HS-5 (cell line): ENCODE measurements around the gene RLN3.
"Not testable (repeated sequence)": the region's sequence is repeated elsewhere in the genome, so short reads cannot be mapped to it uniquely, and the experiment has no call there.

Experiments used
- DNase-seq: peaks from one replicate; pipeline ENCODE4 v3.0.0-alpha.2; 2012; ENCODE audit warnings: low read depth

Gene RLN3

DNA sequence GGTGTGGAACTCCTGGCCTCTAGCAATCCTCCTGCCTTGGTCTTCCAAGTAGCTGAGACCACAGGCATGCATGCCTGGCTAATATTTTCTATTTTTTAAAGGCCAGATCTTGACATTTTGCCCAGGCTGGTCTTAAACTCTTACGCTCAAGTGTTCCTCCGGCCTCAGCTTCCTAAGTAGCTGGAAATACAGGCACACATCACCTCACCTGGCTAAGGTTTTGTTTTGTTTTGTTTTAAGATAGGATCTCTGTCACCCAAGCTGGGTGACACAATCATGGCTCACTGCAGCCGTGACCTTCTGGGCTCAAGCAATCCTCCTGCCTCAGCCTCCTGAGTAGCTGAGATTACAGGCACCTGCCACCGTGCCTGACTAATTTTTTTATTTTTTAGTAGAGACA lies 5.5 kb upstream of the RLN3 start:
- DNase-seq = no peak

DNA sequence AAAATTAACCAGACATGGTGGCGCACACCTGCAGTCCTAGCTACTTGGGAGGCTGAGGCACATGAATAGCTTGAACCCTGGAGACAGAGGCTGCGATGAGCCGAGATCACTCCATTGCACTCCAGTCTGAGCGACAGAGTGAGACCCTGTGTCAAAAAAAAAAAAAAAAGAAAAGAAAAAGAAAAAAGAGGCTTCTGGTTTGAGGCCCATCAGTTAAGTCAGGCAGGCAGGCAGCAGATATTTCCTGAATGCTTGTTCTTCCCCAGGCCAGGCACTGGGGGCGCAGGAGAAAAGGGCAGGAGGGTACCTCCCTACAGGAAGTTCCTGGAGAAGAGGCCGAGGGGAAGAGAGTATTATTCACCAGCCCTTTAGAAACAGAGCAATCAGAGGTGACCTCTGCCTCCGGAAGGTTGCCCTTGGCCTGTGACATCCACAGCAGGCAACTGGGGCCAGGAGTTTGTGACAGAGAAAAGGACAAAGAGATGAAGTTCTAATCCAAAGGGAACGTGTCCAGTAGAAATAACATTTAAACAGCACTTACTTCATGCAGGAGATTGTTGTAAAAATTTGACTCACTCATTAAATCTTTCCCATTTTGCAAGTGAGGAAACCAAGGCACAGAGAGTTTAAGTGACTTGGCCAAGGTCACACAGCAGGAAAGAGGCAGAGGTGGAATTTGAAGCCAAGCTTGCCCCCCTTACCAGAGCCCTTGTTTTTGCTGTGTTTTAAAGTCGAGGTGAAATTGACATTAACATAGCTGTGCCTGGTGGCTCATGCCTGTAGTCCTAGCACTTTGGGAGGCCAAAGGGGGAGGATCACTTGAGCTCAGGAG lies 4.3 kb upstream of the RLN3 start:
- DNase-seq = no peak

DNA sequence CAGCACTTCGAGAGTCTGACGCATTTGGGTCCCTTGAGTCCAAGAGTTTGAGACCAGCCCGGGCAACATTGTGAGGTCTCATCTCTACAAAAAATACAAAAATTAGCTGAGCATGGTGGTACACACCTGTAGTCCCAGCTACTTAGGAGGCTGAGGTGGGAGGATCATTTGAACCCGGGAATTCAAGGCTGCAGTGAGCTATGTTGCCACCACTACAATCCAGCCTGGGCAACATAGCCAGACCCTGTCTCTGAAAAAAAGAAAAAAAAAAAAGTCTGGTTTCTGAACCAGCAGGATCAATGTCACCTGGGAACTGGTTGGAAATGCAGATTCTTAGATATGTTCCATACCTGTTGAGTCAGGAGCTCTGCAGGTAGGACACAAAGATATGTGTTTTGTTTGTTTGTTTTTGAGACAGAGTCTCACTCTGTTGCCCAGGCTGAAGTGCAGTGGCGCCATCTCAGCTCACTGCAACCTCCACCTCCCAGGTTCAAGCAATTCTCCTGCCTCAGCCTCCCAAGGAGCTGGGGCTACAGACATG lies 1.2 kb upstream of the RLN3 start:
- not testable (repeated sequence) for DNase-seq

DNA sequence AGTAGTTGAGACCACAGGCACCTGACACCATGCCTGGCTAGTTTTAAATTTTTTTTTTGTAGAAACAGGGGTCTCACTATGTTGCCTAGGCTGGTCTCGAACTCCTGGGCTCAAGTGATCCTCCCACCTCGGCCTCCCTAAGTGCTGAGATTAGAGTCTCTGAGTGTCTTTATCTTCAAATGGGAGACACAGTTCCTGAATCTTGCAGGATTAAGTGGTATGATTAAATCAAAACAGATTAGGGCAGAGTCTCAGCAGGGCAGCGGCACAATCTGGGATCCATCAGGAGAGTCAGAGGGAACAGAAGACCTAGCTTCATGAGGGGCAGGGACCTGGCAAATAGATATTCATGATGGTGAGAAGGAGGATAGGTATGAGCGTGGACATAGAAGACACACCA lies 953 bp downstream of the RLN3 start:
- DNase-seq = no peak

DNA sequence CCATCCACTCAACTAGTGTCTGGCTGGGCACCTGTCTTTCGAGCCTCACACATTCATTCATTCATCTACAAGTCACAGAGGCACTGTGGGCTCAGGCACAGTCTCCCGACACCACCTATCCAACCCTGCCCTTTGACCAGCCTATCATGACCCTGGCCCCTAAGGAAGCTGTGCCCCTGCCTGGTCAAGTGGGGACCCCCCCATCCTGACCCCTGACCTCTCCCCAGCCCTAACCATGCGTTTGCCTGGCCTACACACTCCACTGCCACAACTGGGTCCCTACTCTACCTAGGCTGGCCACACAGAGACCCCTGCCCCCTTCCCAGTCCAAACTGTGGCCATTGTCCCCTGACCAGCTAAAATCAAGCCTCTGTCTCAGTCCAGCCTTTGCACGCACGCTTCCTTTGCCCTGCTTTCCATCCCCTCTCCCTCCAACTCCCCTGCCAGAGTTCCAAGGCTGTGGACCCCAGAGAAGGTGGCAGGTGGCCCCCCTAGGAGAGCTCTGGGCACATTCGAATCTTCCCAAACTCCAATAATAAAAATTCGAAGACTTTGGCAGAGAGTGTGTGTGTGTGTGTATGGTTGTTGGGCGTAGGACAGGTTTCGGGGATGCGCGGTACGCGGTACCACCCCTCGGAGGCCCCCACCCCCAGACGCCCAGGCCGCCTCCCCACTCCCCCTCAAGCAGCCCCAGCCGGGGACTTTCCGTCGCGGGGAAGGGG lies 3.2 kb downstream of the RLN3 start:
- DNase-seq = no peak

DNA sequence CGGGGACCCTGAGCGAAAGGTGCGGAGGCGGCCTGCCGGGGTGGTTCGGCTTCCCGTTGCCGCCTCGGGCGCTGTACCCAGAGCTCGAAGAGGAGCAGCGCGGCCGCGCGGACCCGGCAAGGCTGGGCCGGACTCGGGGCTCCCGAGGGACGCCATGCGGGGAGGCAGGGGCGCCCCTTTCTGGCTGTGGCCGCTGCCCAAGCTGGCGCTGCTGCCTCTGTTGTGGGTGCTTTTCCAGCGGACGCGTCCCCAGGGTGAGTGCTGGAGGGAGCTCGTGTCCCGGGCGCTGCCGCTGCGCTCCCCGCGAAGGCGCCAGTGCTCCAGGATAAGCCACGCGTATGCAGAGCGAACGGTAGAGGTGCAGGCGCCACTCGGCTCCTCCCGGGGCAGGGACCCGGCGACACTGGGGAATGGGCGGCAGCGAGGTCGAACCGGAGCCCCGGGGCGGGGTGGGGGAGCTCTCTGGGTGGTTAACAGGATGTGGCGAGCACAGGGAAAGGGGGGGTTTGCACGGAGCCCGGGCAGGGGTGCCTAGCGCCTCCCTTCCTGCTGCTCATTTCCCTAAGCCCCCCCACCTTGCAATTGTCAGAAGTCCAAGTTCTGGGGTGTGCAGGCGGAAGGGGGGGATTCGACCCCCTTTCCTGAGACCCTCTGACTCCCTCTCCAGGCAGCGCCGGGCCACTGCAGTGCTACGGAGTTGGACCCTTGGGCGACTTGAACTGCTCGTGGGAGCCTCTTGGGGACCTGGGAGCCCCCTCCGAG lies 4.0 kb downstream of the RLN3 start, which contains the start of gene IL27RA:
TSS of gene IL27RA (plus strand) at position 44 of the 762 bp plus-strand sequence. CDS start at position 155, 111 bp downstream.
- DNase-seq = peak; percentile 31

DNA sequence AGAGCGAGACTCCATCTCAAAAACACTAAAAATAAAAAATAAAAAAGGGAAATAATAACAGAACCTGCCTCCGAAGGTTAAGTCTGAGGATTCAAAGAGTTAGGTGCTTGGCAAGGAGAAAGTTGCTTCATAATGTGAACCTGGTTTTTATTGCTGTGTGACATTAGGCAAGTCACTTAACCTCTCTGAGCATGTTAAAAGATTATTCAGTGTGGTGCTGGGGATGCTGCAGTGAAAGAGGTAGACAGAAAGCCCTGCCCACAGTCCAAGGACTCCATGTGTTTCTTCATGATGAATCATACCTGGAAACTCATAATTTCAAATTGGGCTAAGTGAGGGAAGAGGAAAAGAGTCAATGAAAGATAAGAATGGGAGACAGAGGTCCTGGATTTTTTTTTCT lies 6.0 kb downstream of the RLN3 start:
- no peak for DNase-seq

DNA sequence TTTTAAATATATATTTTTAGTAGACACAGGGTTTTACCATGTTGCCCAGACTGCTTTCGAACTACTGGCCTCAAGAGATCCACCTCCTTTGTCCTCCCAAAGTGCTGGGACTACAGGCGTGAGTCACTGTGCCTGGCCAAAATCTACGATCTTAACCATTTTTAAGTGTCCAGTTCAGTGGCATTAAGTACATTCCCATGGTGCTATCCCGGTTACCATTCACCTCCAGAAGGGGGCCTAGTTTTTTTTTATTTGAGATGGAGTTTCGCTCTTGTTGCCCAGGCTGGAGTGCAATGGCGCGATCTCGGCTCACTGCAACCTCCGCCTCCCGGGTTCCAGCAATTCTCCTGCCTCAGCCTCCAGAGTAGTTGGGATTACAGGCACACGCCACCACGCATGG lies 7.2 kb downstream of the RLN3 start:
- not testable (repeated sequence) for DNase-seq

DNA sequence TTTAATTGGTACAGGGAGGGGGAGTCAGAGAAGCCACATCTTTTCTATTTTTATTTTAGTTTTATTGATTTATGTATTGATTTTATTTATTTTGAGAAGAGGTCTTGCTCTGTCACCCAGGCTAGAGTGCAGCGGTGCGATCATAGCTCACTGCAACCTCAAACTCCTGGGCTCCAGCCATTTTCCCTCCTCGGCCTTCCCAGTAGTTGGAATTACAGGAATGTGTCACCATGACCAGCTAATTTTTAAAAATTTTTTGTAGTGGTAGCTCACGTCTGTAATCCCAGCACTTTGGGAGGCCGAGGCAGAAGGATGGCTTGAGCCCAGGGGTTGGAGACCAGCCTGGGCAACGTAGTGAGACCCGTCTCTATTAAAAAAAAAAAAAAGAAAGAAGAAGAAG lies 7.8 kb downstream of the RLN3 start:
- no peak for DNase-seq

DNA sequence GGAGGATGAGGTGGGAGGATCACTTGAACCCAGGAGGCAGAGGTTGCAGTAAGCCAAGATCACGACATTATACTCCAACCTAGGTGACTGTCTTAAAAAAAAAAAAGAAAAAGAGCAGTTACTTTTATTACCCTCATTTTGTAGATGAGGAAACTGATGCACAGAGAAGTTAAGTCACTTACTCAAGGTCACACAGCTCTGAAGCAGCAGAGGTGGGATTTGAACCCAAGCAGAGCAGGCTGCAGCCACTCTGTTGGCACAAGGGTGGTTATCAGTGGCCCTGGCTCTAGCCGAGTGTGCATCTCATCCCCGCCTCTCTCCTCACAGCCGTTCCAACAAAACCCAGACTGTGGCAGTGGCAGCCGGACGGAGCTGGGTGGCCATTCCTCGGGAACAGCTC lies 11.2 kb downstream of the RLN3 start:
- no peak for DNase-seq

DNA sequence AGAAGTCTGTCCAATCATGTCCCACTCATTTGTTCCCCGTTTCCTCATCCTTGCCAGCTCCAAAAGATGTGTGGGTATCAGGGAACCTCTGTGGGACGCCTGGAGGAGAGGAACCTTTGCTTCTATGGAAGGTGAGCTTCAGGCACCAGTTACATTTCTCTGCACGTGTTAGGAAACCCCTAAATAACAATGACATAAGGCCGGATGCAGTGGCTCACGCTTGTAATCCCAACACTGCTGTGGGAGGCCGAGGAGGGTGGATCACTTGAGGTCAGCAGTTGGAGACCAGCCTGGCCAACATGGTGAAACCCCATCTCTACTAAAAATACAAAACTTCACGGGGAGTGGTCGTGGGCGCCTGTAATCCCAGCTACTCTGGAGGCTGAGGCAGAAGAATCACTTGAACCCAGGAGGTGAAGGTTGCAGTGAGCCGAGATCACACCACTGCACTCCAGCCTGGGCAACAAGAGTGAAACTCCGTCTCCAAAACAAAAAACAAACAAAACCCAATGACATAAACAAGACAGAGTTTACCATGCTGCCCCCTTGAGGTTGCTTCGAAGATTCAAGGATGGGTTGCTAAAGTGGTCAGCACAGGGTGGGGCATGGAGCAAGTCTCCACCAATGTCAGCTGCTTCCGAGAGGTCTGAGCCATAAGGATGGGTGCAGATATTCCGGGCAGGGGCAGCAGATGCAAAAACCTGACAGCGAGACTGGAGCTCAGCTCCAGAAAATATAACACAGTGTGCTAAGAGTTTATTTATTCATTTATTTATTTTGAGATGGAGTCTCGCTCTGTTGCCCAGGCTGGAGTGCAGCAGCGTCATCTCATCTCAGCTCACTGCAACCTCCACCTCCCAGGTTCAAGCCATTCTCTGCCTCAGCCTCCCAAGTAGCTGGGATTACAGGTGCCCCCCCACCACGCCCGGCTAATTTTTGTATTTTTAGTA lies 15.0 kb downstream of the RLN3 start:
- DNase-seq = not testable (repeated sequence)

DNA sequence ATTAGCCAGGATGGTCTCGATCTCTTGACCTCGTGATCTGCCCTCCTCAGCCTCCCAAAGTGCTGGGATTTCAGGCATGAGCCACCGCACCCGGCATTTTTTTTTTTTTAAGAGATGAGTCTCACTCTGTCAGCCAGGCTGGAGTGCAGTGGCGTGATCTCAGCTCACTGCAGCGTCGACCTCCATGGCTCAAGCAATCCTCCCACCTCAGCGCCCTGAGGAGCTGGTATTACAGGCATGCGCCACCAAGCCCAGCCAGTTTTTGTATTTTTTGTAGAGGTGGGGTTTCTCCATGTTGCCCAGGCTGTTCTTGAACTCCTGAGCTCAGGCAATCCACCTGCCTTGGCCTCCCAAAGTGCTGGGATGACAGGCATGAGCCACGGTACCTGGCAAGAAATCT lies 19.9 kb downstream of the RLN3 start:
- not testable (repeated sequence) for DNase-seq

DNA sequence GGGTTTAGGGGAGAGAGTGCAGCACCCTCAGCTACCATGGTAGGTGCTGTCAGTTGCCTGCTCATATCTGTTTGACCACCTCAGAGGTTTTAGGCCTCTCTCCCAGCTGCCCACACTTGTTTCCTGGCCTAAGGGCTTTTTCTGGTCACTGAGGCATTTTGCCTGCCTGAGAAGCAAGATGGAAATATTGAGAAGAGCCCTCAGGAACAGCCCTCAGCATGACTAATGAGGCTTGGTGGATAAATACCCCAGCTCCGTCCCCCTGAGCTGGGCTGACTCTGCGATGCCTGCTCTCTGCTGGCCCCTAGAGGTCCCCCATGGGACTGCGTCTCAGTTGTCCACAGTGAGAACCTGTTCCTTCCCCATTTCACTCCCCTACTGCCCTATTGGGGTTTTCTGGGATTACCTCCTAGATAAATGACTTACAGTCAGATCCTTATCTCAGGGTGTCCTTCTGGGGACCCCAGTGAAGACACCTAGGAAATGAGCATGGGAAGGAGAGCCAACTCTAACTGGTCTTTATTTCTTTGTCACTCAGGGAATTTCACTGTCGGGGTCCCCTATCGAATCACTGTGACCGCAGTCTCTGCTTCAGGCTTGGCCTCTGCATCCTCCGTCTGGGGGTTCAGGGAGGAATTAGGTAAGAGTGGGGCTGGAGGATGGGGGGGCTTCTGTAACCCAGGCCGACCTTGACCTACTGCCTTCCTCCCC lies 20.6 kb downstream of the RLN3 start:
- no peak for DNase-seq

DNA sequence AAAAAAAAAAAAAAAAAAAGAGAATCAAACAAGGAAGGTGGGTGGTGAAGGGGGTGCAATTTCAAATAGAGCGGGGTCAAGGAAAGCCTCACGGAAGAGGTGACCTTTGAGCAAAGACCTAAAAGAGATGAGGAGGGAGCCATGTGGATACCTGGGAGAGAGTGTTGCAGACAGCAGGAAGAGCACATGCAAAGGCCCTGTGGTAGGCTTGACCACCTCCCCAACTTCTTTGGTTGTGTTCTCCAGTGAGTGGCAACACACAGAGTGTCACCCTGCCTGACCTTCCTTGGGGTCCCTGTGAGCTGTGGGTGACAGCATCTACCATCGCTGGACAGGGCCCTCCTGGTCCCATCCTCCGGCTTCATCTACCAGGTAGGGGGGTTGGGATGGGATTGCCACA lies 22.6 kb downstream of the RLN3 start:
- no peak for DNase-seq

DNA sequence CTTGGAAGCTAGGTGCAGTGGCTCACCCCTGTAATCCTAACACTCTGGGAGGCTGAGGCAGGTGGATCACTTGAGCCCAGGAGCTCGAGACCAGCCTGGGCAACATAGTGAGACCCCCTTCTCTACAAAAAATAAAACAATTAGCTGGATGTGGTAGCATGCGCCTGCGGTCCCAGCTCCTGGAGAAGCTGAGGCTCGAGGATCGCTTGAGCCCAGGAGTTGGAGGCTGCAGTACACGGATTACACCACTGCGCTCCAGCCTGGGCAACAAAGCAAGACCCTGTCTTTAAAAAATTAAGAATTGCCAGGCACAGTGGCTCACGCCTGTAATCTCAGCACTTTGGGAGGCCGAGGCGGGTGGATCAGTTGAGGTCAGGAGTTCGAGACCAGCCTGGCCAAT lies 23.0 kb downstream of the RLN3 start:
- DNase-seq = not testable (repeated sequence)

DNA sequence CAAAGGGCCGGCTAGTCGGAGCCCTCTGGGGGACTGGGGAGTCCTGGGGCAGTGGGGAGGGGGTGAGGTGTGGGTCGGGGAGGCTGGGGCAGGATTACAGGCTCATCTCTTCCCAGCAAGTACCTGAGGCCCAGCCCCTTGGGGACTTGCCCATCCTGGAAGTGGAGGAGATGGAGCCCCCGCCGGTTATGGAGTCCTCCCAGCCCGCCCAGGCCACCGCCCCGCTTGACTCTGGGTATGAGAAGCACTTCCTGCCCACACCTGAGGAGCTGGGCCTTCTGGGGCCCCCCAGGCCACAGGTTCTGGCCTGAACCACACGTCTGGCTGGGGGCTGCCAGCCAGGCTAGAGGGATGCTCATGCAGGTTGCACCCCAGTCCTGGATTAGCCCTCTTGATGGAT lies 24.0 kb downstream of the RLN3 start:
- DNase-seq = no peak

DNA sequence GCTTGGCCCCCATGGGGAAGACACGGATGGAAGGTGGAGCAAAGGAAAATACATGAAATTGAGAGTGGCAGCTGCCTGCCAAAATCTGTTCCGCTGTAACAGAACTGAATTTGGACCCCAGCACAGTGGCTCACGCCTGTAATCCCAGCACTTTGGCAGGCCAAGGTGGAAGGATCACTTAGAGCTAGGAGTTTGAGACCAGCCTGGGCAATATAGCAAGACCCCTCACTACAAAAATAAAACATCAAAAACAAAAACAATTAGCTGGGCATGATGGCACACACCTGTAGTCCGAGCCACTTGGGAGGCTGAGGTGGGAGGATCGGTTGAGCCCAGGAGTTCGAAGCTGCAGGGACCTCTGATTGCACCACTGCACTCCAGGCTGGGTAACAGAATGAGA lies 24.5 kb downstream of the RLN3 start:
- DNase-seq = no peak

DNA sequence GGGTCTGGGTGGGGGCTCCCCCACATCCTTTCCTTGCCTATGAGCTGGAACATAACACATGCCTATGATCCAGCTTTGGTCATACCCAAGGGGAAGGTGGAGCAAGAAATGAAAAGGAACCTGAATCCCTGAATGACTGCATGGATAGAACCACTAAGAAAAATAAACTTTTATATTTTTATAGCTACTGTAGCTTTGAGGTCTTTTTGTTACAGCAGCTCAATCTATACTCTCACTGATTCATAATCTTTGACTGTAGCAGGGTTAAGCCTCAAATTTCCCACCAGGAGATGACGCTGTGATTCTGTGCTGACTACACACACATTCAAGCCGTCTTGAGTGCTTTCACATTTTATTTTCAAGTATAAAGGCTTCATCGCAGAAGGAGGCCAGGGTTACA lies 25.1 kb downstream of the RLN3 start:
- no peak for DNase-seq

DNA sequence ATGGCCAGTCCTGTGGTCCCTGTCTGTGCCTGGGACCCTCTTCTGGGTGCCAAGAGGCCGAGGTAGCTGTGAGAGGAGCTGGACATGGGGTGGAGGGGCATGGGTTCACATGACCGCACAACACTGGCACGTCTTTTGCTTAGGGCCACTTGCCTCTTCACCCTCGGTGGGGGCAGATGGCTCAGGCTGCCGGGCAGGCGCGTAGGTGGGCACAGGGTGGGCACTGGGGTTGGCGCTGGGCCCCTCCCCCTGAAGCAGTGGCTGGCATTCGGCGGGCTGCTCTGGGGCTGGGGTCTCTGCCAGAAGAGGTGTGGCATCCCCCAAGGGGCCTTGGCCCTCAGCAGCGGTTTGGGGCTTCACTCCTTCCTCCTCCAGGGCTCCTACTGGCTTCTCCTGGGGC lies 25.6 kb downstream of the RLN3 start:
- DNase-seq = no peak

DNA sequence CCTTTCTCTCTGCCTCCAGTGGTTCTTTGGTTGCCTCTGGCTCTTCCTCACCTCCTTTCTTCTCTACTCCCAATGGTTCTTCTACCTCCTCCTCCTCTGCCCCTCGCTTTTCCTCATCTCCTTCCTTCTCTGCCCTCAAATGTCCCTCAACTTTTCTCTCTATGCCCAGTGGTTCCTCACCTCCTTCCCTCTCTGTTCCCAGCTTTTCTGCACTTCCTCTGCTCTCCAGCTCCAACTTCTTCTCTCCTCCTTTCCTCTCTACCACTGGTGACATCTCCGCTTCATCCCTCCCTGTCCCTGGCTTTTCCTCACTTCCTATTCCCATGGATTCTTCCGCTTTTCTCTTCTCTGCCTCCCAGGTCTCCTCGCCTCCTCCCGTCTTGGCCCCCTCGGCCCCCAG lies 26.2 kb downstream of the RLN3 start:
- no peak for DNase-seq

DNA sequence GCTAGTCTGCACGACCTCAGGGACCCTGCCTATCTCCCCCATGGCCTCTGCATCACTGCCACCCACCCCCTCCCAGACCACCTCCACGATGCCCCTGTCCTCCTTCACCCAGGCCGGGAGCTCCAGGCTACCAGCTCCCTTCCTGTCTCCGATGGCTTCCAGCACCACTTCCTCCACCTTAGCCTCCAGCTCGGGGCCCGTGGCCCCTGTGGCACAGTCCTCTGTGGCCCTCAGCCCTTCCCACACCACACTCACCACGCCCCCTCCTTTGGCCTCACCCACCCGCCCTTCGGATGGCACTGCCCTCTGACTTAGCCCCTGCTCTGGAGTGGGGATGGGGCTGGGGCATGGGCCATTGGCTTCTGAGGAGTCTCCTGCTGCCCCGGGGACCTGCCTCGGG lies 26.8 kb downstream of the RLN3 start:
- DNase-seq = no peak
